Measurements from ENCODE around the gene FNTB. TPM values are rescaled to one million over a fixed set of nuclear protein-coding genes. Genes with fewer than 3 reads are reported as not detected.

FNTB gene, protein sequence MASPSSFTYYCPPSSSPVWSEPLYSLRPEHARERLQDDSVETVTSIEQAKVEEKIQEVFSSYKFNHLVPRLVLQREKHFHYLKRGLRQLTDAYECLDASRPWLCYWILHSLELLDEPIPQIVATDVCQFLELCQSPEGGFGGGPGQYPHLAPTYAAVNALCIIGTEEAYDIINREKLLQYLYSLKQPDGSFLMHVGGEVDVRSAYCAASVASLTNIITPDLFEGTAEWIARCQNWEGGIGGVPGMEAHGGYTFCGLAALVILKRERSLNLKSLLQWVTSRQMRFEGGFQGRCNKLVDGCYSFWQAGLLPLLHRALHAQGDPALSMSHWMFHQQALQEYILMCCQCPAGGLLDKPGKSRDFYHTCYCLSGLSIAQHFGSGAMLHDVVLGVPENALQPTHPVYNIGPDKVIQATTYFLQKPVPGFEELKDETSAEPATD
- total RNA-seq = 10 to 100 TPM; 17.9 to 18.8 TPM

DNA sequence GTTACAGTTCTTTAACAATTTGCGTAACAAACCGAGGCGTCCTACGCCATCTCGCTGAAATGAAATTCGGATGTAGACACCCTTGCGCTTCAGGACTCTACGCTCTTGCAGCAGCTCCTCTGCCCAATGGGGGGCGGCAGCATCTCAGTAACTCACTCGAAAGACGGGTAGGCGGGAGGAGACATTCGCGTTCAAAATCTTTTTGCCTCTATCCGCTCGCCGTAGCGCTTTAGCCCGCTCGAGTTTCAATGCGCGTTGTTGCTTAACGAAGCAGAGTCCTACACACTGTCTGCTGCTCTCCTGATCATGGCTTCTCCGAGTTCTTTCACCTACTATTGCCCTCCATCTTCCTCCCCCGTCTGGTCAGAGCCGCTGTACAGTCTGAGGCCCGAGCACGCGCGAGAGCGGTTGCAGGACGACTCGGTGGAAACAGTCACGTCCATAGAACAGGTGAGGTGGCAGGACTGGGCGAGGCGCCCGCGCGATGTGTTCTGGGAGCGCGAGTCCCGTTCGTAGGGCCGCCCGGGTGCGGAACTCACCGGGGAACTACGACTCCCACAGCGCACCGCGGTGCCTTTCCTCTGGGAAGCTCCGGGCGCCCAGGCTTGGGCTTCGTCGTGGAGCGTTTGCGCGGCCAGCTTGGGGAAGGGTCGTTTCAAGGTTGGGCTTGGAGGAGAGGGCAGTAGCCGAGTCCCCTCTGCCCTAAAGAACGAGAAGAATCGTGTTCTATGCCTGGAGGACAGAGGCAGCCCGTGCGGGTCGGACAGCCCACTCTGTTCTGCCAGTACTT, at the start of gene FNTB:
FNTB (plus strand) TSS at position 248 of the 790 bp plus-strand sequence; CDS start at position 307, 59 bp downstream.
- peaks cover 21% of the 10 kb centered on the region for H3K36me3 Mint-ChIP-seq (ENCODE audit: low read depth)
- ChIA-PET CTCF (interaction anchor here (0.7 to 5.7 kb wide), 29 partner anchors 8 to 792 kb away, joined by 3 to 47 read pairs (median 4); partner anchors contain the start of genes FUT8 and MAX), POLR2A (interaction anchor here (0.6 to 1.5 kb wide), 8 partner anchors 15 to 427 kb away, joined by 3 to 5 read pairs (median 3); partner anchors contain the start of gene CHURC1)
- DNase-seq (peak; percentile 96), ATAC-seq (peak; percentile 98)
- H3K4me3 Mint-ChIP-seq = peak within 1 kb of the TSS; percentile 97
- H3K9me3 Mint-ChIP-seq (ENCODE audit: insufficient read depth) = no peaks in the 10 kb centered on the region
- H3K4me1 Mint-ChIP-seq (ENCODE audit: low read depth) = peaks cover 52% of the 10 kb centered on the region
- peaks cover 19% of the 10 kb centered on the region for H3K27me3 Mint-ChIP-seq (ENCODE audit: low read depth)
- H3K27ac Mint-ChIP-seq = peak within 1 kb of the TSS; percentile 96

DNA sequence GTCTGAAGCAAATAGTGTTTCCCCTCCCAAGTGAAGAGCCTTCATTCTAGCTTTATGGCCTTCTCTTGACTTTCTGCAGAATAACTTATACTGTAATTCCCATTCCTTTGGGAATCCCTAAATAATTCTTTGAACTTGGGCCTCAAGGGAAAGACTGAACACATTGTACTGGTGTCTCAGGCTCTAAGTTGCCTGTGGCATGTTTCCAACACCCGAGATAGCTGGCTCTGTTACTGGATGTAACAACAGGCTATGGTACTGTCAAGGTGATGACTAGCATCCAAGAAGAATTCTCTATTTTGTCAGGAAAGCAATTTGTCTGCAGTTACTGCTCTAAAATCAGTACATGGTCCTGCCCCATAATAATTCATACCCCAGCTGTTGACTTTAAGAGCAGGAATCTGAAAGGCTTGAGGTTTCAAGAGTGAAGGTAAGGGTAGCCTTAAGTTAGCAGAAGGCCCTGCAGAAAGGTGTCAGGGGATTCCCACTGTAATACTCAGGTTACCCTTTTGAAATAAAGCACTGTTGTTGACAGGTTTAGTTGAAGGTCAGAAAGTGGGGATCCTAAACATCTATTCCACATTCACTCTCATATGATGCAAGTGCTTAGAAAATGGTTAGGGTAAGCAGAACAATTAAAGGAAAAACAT, 49.4 kb upstream of the FNTB start:
- ChIA-PET POLR2A (interaction anchor here (0.9 to 2.3 kb wide), 2 partner anchors 16 to 23 kb away, joined by 3 to 13 read pairs; partner anchors contain the start of gene CHURC1), CTCF (interaction anchor here (0.8 to 2.3 kb wide), 13 partner anchors 10 to 114 kb away, joined by 3 to 10 read pairs (median 4); partner anchors contain the start of genes CHURC1 and FNTB)
- H3K9me3 Mint-ChIP-seq (ENCODE audit: insufficient read depth) = no peaks in the 10 kb centered on the region
- DNase-seq = no peak
- H3K4me1 Mint-ChIP-seq (ENCODE audit: low read depth) = peaks cover 26% of the 10 kb centered on the region
- no peak for ATAC-seq
- no peaks in the 10 kb centered on the region for H3K27me3 Mint-ChIP-seq (ENCODE audit: low read depth)
- no peak overlapping the region for H3K27ac Mint-ChIP-seq
- H3K36me3 Mint-ChIP-seq (ENCODE audit: low read depth) = peaks cover 52% of the 10 kb centered on the region
- H3K4me3 Mint-ChIP-seq = no peak overlapping the region

DNA sequence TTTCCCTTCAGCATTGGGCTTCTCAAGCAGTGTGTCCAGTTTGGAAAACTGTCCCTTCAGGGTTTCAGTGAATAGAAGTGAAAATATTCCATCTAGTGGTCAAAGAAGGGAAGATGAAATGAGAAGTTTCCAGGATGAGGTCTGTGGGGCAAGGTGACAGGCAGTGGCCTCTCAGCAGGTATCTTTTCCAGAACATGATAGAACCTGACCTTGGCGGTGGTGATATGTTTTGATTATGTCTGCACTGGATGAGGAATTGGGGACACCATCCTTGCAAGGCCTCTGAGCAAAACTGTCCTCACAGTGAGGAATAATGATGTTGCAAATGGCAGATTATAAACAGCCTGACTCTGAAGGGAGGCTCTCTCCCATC, 48.9 kb upstream of the FNTB start:
- Mint-ChIP-seq H3K4me1 (ENCODE audit: low read depth) (peaks cover 30% of the 10 kb centered on the region), H3K9me3 (ENCODE audit: insufficient read depth) (no peaks in the 10 kb centered on the region), H3K27me3 (ENCODE audit: low read depth) (no peaks in the 10 kb centered on the region), H3K36me3 (ENCODE audit: low read depth) (peaks cover 48% of the 10 kb centered on the region), H3K27ac (no peak overlapping the region), H3K4me3 (no peak overlapping the region)
- POLR2A ChIA-PET = interaction anchor here (0.9 kb wide), 1 partner anchor 16 kb away, joined by 3 read pairs; no protein-coding TSS in a partner anchor
- ATAC-seq (no peak), DNase-seq (no peak)
- CTCF ChIA-PET = interaction anchor here (1.2 to 2.3 kb wide), 3 partner anchors 13 to 49 kb away, joined by 4 to 9 read pairs (median 4); partner anchors contain the start of genes CHURC1 and FNTB

DNA sequence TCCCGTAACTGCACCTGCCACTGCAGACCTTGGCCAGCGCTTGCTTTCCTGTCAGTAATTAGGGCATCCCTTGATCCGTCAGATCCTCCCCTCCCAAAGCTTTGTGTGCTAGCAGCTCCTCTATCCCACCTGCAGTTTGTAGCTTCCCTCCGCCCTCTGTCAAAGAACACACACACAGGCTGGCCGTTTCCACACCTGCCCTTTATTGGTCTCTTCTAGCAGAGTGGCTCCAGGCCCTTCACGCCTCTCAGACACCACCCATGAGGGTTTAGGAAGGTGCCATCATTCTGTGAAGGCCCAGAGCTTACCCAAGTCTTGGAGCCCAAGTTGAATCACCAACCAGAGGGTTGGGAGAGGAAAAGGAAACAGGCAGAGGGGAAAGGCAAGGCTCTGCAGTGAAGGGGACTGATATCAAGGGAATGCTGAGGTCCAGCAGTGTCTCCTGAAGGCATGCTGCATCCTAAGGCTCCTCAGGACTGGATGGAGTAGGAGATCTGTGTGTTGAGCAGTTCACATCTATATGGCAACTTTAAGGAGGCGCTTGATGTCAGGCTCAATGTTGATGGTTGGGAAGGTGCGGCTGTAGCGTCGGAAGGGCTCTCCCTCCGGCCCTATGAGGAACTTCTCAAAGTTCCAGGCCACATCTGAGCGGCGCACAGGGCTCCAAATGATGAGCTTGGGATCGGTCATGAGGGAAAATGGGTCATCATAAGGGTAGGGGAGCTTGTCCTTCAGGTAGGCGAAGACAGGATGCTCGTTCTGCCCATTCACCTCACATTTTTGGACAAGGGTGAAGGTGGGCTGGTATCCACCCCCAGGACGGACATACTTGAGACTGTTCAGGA, 47.5 kb upstream of the FNTB start:
- Mint-ChIP-seq H3K27me3 (ENCODE audit: low read depth) (no peaks in the 10 kb centered on the region), H3K9me3 (ENCODE audit: insufficient read depth) (no peaks in the 10 kb centered on the region), H3K36me3 (ENCODE audit: low read depth) (peaks cover 43% of the 10 kb centered on the region), H3K4me1 (ENCODE audit: low read depth) (peaks cover 42% of the 10 kb centered on the region), H3K4me3 (no peak overlapping the region), H3K27ac (no peak overlapping the region)
- no peak for DNase-seq
- CTCF ChIA-PET = interaction anchor here (0.6 to 0.8 kb wide), 2 partner anchors 42 to 313 kb away, joined by 3 read pairs; no protein-coding TSS in a partner anchor
- POLR2A ChIA-PET = no interaction called here
- ATAC-seq = no peak

DNA sequence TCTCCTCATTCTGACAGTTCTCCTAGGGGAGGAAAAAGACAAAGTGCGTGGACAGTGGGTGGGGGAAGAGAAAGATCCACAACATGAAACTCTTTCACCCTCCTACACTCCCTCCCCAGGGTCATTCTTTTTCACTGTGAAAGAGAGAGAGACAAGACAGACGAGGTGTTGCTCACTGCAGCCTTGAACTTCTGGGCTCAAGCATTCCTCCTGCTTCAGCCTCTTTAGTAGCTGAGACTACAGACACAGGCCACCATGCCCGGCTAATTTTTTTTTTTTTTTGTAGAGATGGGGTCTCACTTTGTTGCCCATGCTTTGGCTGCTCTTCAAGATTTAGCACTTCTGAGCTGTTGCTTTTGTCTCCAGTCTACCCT, 46.9 kb upstream of the FNTB start:
- no peak overlapping the region for H3K27ac Mint-ChIP-seq
- peaks cover 40% of the 10 kb centered on the region for H3K4me1 Mint-ChIP-seq (ENCODE audit: low read depth)
- no peaks in the 10 kb centered on the region for H3K27me3 Mint-ChIP-seq (ENCODE audit: low read depth)
- ATAC-seq (no peak), DNase-seq (no peak)
- POLR2A ChIA-PET = no interaction called here
- H3K9me3 Mint-ChIP-seq (ENCODE audit: insufficient read depth) = no peaks in the 10 kb centered on the region
- peaks cover 38% of the 10 kb centered on the region for H3K36me3 Mint-ChIP-seq (ENCODE audit: low read depth)
- CTCF ChIA-PET = interaction anchor here (0.6 kb wide), 1 partner anchor 314 kb away, joined by 3 read pairs; no protein-coding TSS in a partner anchor
- H3K4me3 Mint-ChIP-seq = no peak overlapping the region

DNA sequence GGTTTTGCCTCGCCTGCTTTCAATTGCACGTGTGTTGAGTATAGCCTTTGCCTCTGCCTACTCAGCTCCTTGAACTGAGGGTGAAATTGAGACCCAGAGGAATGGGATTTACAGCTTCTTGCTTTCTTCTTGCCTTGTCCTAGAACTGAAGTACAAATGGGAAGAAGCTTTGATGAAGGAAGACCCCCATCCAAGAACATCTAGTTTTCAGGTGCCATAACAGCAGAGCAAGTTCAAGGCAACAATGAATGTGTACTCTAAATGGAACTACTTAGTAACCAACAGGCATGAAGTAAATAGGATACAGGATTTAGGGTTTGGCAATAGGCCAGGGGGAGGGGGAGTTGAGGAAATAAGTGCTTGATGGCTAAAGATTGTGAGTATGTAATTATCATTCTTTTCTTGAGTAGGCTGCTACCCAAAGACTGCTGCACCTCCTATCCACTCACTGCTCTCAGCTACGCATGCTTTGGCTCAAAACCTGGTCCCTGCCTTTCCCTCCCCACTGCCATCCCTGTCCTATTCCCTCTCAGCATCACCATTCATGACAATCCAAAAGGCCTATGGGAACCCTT, 46.3 kb upstream of the FNTB start:
- H3K27ac Mint-ChIP-seq = no peak overlapping the region
- H3K9me3 Mint-ChIP-seq (ENCODE audit: insufficient read depth) = no peaks in the 10 kb centered on the region
- H3K36me3 Mint-ChIP-seq (ENCODE audit: low read depth) = peaks cover 37% of the 10 kb centered on the region
- ATAC-seq (no peak), DNase-seq (no peak)
- peaks cover 36% of the 10 kb centered on the region for H3K4me1 Mint-ChIP-seq (ENCODE audit: low read depth)
- ChIA-PET POLR2A (no interaction called here), CTCF (no interaction called here)
- H3K4me3 Mint-ChIP-seq = no peak overlapping the region
- H3K27me3 Mint-ChIP-seq (ENCODE audit: low read depth) = no peaks in the 10 kb centered on the region

DNA sequence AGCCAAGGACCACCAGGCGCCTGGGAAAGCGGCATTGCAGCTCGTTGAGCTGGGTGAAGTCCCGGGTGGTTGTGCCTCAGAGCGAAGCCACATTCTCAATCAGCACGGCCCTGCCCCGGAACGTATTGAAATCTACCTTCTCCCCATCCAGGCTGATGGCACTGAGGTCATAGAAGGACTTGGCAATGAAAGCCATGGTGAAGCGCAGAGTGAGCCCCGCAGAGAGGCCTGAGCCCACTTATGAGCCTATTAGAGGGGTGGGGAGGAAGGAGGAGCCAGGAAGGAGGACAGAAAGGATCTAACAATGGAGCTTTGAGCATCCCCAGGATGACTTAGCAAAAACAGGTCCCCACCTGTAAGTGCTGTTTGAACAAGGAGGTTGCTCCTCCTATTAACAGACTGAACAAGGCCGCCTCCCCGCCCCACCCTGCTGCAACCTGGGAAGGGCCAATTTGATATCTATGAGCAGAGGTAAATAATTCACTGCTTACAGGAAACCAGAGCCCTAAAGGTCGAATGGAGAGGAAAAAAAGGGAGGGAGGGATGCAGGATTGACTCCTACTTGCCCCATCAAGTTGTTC, 44.1 kb upstream of the FNTB start, which contains the start of gene GPX2:
GPX2 (minus strand) TSS at position 215 of the 581 bp plus-strand sequence; CDS start at position 196, 19 bp downstream.
- H3K27me3 Mint-ChIP-seq (ENCODE audit: low read depth) = no peaks in the 10 kb centered on the region
- peaks cover 34% of the 10 kb centered on the region for H3K4me1 Mint-ChIP-seq (ENCODE audit: low read depth)
- CTCF ChIA-PET = interaction anchor here (2.0 kb wide), 1 partner anchor 51 kb away, joined by 6 read pairs; no protein-coding TSS in a partner anchor
- ATAC-seq (no peak), DNase-seq (no peak)
- POLR2A ChIA-PET = no interaction called here
- peaks cover 33% of the 10 kb centered on the region for H3K36me3 Mint-ChIP-seq (ENCODE audit: low read depth)
- H3K9me3 Mint-ChIP-seq (ENCODE audit: insufficient read depth) = no peaks in the 10 kb centered on the region
- H3K27ac Mint-ChIP-seq = peak within 1 kb of the TSS; percentile 39
- H3K4me3 Mint-ChIP-seq = no peak within 1 kb of the TSS

DNA sequence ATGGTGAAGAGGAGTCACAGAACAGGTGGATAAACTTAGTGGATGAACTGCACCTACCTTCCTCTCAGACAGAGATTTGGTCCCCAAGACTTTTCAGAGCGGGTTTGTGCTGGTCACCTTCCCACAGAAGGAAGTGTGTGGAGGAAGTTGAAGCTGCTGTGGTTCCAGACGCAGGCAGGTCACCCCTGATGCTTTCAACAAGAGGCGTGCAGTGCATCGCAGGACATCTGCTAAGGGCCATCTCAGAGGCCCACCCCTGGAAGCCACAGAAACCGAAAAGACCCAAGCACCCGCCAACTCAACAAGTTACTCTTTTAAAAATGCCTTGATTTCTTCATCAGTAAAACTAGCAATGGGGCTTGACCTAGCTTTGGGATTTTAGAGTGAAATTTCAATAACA, 43.1 kb upstream of the FNTB start:
- Mint-ChIP-seq H3K36me3 (ENCODE audit: low read depth) (peaks cover 29% of the 10 kb centered on the region), H3K4me3 (no peak overlapping the region), H3K27me3 (ENCODE audit: low read depth) (no peaks in the 10 kb centered on the region), H3K27ac (peak overlapping the region; percentile 39), H3K4me1 (ENCODE audit: low read depth) (peaks cover 31% of the 10 kb centered on the region), H3K9me3 (ENCODE audit: insufficient read depth) (no peaks in the 10 kb centered on the region)
- ChIA-PET POLR2A (no interaction called here), CTCF (interaction anchor here (0.5 to 2.0 kb wide), 3 partner anchors 10 to 54 kb away, joined by 3 to 6 read pairs (median 4); no protein-coding TSS in a partner anchor)
- no peak for DNase-seq
- ATAC-seq = no peak

DNA sequence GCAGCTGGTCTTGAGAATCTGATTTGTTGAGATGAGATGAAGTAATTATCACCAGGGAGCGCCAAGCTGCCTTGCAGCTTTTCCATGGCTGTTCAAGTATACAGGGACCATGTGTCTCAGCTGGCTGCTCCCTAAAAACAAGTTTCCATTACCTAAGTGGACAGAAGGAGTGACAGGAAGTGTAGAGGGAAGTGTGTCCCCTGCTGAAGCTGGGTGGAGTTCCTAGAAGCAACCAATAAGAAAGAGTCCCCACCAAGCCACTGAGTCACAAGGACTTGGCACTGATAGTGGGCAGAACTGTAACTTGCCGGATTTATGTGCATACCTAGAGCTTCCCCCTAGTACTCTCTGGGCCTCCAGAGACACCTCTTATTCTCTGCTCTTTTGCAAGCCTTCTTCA, 42.7 kb upstream of the FNTB start:
- CTCF ChIA-PET = interaction anchor here (0.5 to 2.0 kb wide), 5 partner anchors 10 to 53 kb away, joined by 3 to 6 read pairs (median 4); no protein-coding TSS in a partner anchor
- Mint-ChIP-seq H3K4me3 (no peak overlapping the region), H3K4me1 (ENCODE audit: low read depth) (peaks cover 31% of the 10 kb centered on the region), H3K36me3 (ENCODE audit: low read depth) (peaks cover 24% of the 10 kb centered on the region), H3K27ac (peak overlapping the region; percentile 12), H3K27me3 (ENCODE audit: low read depth) (no peaks in the 10 kb centered on the region), H3K9me3 (ENCODE audit: insufficient read depth) (no peaks in the 10 kb centered on the region)
- DNase-seq (no peak), ATAC-seq (no peak)
- POLR2A ChIA-PET = interaction anchor here (1.1 kb wide), 1 partner anchor 29 kb away, joined by 4 read pairs; no protein-coding TSS in a partner anchor

DNA sequence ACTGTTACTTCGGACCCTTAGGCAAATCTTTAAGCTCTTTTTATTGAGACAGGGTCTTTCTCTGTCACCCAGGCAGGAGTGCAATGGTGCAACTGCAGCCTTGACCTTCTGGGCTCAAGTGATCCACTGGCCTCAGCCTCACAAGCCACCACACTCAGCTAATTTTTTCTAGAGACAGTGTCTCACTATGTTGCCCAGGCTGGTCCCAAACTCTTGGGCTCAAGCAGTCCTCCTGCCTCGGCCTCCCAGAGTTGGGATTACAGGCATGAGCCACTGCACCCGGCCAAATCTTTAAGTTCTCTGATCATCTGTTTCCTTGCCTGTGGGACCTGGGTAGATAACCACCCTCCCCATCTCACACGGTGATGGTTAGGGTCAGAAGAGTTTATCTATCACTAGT, 41.8 kb upstream of the FNTB start:
- Mint-ChIP-seq H3K27ac (no peak overlapping the region), H3K27me3 (ENCODE audit: low read depth) (no peaks in the 10 kb centered on the region)

More for the DNA sequence above, 41.8 kb upstream of the FNTB start:
- ChIA-PET POLR2A (interaction anchor here (1.1 kb wide), 1 partner anchor 30 kb away, joined by 4 read pairs; no protein-coding TSS in a partner anchor), CTCF (interaction anchor here (0.7 to 1.3 kb wide), 4 partner anchors 9 to 122 kb away, joined by 3 to 4 read pairs (median 4); no protein-coding TSS in a partner anchor)
- Mint-ChIP-seq H3K9me3 (ENCODE audit: insufficient read depth) (no peaks in the 10 kb centered on the region), H3K36me3 (ENCODE audit: low read depth) (peaks cover 20% of the 10 kb centered on the region), H3K4me1 (ENCODE audit: low read depth) (peaks cover 31% of the 10 kb centered on the region), H3K4me3 (no peak overlapping the region)
- ATAC-seq (no peak), DNase-seq (no peak)

Data from activated CD8-positive, alpha-beta T cell treated with anti-CD3 and anti-CD28 coated beads, Interleukin-2, amount 10 ng/mL, durations not matched to agents 7 days and 5 days (primary cell).